Stimulated activated CD4-positive, alpha-beta T cell treated with anti-CD3 and anti-CD28 coated beads, Interleukin-1b, Interleukin-23, amount 100 ng/mL, for 24 hours (primary cell): ENCODE results near the gene LRRC31.

Source experiments
- DNase-seq, 4 experiments: peaks; one replicate each; pipeline ENCODE4 v3.0.0-alpha.2; 2020; ENCODE audit warnings: low read depth in 4 of 4, low spot score in 1 of 4

The LRRC31 gene

GRCh38 chr3:169813757-169814517 is 55.8 kb downstream of the LRRC31 start:
- DNase-seq: peak in 3 of 4 experiments; percentile 45 to 62 (median 52)

- no peak for DNase-seq
Observed at GRCh38 chr3:169813278-169813677, 56.5 kb downstream of the LRRC31 start.

- peak; percentile 41 to 63 (median 54) for DNase-seq
Observed at GRCh38 chr3:169812332-169813235, 57.2 kb downstream of the LRRC31 start, which contains the start of the genes LRRC34 and LRRIQ4. TSS of gene LRRC34 (minus strand) at chr3:169812904. CDS start at chr3:169812548, 356 bp downstream. TSS of gene LRRIQ4 (plus strand) at chr3:169812870. CDS start at chr3:169821922, 9,052 bp downstream.

GRCh38 chr3:169811631-169812331 is 58.0 kb downstream of the LRRC31 start:
- no peak for DNase-seq

GRCh38 chr3:169809230-169809795 is 60.4 kb downstream of the LRRC31 start:
- DNase-seq: no peak

GRCh38 chr3:169804681-169805080 is 65.1 kb downstream of the LRRC31 start:
- DNase-seq: no peak

- no peak for DNase-seq
Observed at GRCh38 chr3:169792359-169792758, 77.4 kb downstream of the LRRC31 start.

- DNase-seq: no peak
Observed at GRCh38 chr3:169790687-169791429, 78.9 kb downstream of the LRRC31 start.

- no peak for DNase-seq
Observed at GRCh38 chr3:169790219-169790618, 79.5 kb downstream of the LRRC31 start.
